HL-60 (cell line): ENCODE data around the gene MYOM1.

Experiments used
- DNase-seq, 2 experiments: peaks; one replicate each; pipeline ENCODE4 v3.0.0-alpha.2; 2010 to 2020; ENCODE audit warnings: low read depth in 1 of 2, low spot score in 1 of 2
- H3K27ac ChIP-seq: fragments of 250-450 bp; sonication (Bioruptor Pico); replicated peaks from 2 replicates; pipeline ENCODE4 v1.5.1; 2020; ENCODE audit warnings: mild to moderate bottlenecking, moderate library complexity
- H3K27me3 ChIP-seq: fragments of 250-450 bp; sonication (Bioruptor Pico); 2 replicates; pipeline ENCODE4 v1.5.1; 2021; ENCODE audit warnings: mild to moderate bottlenecking, moderate library complexity; ENCODE audit not compliant: insufficient read depth, poor library complexity, severe bottlenecking
- H3K4me3 ChIP-seq: replicated peaks from 2 replicates; pipeline ENCODE4 v1.5.1; 2011; ENCODE audit warnings: mild to moderate bottlenecking, control low read depth, low read length; ENCODE audit not compliant: insufficient read depth
- GABPA ChIP-seq: IDR thresholded peaks from 2 replicates; pipeline ENCODE4 v1.6.1; 2012; ENCODE audit warnings: low read depth
- POLR2AphosphoS5 ChIP-seq: IDR thresholded peaks from 2 replicates; pipeline ENCODE4 v1.6.1; 2012; ENCODE audit warnings: low read depth
- REST ChIP-seq: IDR thresholded peaks from 2 replicates; pipeline ENCODE4 v1.6.1; 2012; ENCODE audit warnings: low read depth; ENCODE audit not compliant: insufficient replicate concordance
- SPI1 ChIP-seq: IDR thresholded peaks from 2 replicates; pipeline ENCODE4 v1.6.1; 2012; ENCODE audit warnings: low read depth, mild to moderate bottlenecking, borderline replicate concordance
- long read RNA-seq: library from polyadenylated mRNA; unstranded; transcript quantifications from one replicate; pipeline ENCODE4 v2.0.0, GENCODE V29; 2020
- TF ChIP-seq, protein P1 (sequence below): IDR thresholded peaks from one replicate; pipeline ENCODE4 v1.5.1; 2011; ENCODE audit warnings: low read length, control low read depth, inconsistent platforms; ENCODE audit not compliant: insufficient read depth

MYOM1 gene
- long read RNA-seq, partial matches to known transcripts: 1 of 3 reads
- long read RNA-seq, other reads (novel, unspliced or antisense): 2 of 3 reads

GRCh38 chr18:3219631-3220335 is at the start of gene MYOM1:
Gene MYOM1, minus strand, starts transcription at chr18:3219968. Its CDS starts 4,745 bp downstream, at chr18:3215223.
- Histone ChIP-seq H3K27me3 (no peaks in the 10 kb centered on the region), H3K27ac (no peak within 1 kb of the TSS), H3K4me3 (no peak within 1 kb of the TSS)
- TF ChIP-seq REST (no peak), GABPA (no peak), SPI1 (no peak), POLR2AphosphoS5 (no peak)
- TF ChIP-seq, protein P1, sequence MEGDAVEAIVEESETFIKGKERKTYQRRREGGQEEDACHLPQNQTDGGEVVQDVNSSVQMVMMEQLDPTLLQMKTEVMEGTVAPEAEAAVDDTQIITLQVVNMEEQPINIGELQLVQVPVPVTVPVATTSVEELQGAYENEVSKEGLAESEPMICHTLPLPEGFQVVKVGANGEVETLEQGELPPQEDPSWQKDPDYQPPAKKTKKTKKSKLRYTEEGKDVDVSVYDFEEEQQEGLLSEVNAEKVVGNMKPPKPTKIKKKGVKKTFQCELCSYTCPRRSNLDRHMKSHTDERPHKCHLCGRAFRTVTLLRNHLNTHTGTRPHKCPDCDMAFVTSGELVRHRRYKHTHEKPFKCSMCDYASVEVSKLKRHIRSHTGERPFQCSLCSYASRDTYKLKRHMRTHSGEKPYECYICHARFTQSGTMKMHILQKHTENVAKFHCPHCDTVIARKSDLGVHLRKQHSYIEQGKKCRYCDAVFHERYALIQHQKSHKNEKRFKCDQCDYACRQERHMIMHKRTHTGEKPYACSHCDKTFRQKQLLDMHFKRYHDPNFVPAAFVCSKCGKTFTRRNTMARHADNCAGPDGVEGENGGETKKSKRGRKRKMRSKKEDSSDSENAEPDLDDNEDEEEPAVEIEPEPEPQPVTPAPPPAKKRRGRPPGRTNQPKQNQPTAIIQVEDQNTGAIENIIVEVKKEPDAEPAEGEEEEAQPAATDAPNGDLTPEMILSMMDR: no peak
- no peak for DNase-seq

- Histone ChIP-seq H3K4me3 (no peak overlapping the region), H3K27ac (no peak overlapping the region), H3K27me3 (no peaks in the 10 kb centered on the region)
- no peak for DNase-seq
- TF ChIP-seq GABPA (no peak), POLR2AphosphoS5 (no peak), REST (no peak), SPI1 (no peak)
- TF ChIP-seq, protein P1: no peak
These were observed 49.6 kb upstream of the MYOM1 start for GRCh38 chr18:3269241-3269913.

DNA sequence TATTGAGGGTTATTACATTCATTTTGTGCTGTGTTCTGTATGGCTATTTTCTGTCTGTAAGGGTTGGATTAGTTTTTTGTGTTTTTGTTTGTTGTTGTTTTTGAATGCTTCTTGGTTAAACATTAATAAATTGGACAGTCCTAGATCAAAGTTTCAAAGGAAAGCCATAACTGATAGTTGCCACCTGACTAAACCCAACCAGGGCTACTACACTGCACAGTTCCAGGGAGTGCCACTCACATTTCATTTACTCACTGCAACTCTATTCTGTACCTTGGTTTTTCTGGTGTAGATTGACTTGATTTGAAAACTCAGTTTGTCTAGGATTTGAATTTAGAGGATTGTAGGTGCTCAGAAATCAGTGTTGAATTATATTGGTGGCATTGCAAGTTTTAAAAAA is 48.5 kb upstream of the MYOM1 start:
- Histone ChIP-seq H3K4me3 (no peak overlapping the region), H3K27ac (no peak overlapping the region)
- TF ChIP-seq REST: no peak
- no peak for TF ChIP-seq POLR2AphosphoS5
- TF ChIP-seq, protein P1: no peak
- no peak for TF ChIP-seq GABPA
- no peak for TF ChIP-seq SPI1

More for the DNA sequence above, 48.5 kb upstream of the MYOM1 start:
- H3K27me3 ChIP-seq: no peaks in the 10 kb centered on the region
- DNase-seq: no peak
